GM12878 (cell line): Measurements from ENCODE around the gene RAB25. TPM values are rescaled to one million over a fixed set of nuclear protein-coding genes. Genes with fewer than 3 reads are reported as not detected.

ENCODE experiments used
- ATAC-seq: fragments of 200-7000 bp; cut with Tn5 transposase; 3 replicates; pipeline ENCODE4 v1.9.1; 2020; ENCODE audit warnings: mild to moderate bottlenecking, moderate library complexity
- BruUV-seq: library from RNA; stranded (reverse); fragments of 400-500 nt; replicated peaks from 2 replicates; lab custom pipeline; 2021; lab: Mats Ljungman, UMichigan
- CTCF ChIA-PET: fragments of 300-600 bp; sonication (Branson Sonifier 250); formaldehyde crosslinking; extraction: SDS; loops from one replicate; lab custom pipeline; 2021; ENCODE audit warnings: inconsistent platforms; lab: Yijun Ruan, JAX
- POLR2A ChIA-PET: fragments of 350-600 bp; formaldehyde crosslinking; extraction: SDS; loops from one replicate; lab custom pipeline; 2021; ENCODE audit warnings: inconsistent platforms; lab: Charles Lee
- RAD21 ChIA-PET: fragments of 300-600 bp; sonication (Branson Sonifier 250); formaldehyde crosslinking; loops from one replicate; lab custom pipeline; 2023; ENCODE audit warnings: antibody characterized with exemption; ENCODE audit not compliant: unreplicated experiment; lab: Charles Lee
- SMC1A ChIA-PET: fragments of 300-600 bp; sonication (Branson Sonifier 250); formaldehyde crosslinking; loops from one replicate; lab custom pipeline; 2023; ENCODE audit not compliant: unreplicated experiment, uncharacterized antibody; lab: Charles Lee
- DNase-seq: peaks from one replicate; pipeline ENCODE4 v3.0.0-alpha.2; 2011; ENCODE audit warnings: low read depth, low spot score
- FAIRE-seq: peaks from 3 replicates; lab custom pipeline; 2011; peaks lifted over from hg19 to GRCh38; lab: Jason Lieb, UNC
- H2AFZ ChIP-seq: 2 replicates; pipeline ENCODE4 v1.6.0; 2011; ENCODE audit warnings: low read depth, low read length, control low read depth; ENCODE audit not compliant: control insufficient read depth
- H3K27ac ChIP-seq: 2 replicates; pipeline ENCODE4 v1.5.1; 2011; ENCODE audit warnings: control low read depth; ENCODE audit not compliant: control insufficient read depth, insufficient read depth
- H3K27me3 ChIP-seq, 2 experiments: replicated peaks in 1 of 2; 2 replicates each; pipeline versions ENCODE4 v1.6.0 to v1.6.1; 2011; ENCODE audit warnings: low read length in 1 of 2; ENCODE audit not compliant: control insufficient read depth in 2 of 2, insufficient read depth in 2 of 2
- H3K36me3 ChIP-seq, 2 experiments: 2 replicates each; pipeline ENCODE4 v1.5.1; 2011; ENCODE audit warnings: low read length in 1 of 2; ENCODE audit not compliant: control insufficient read depth in 2 of 2, insufficient read depth in 2 of 2
- H3K4me1 ChIP-seq: 2 replicates; pipeline ENCODE4 v1.6.1; 2011; ENCODE audit warnings: mild to moderate bottlenecking, low read length, moderate library complexity, mixed read lengths; ENCODE audit not compliant: control insufficient read depth, insufficient read depth
- H3K4me2 ChIP-seq: 2 replicates; pipeline ENCODE4 v1.6.0; 2011; ENCODE audit warnings: control low read depth; ENCODE audit not compliant: control insufficient read depth, insufficient read depth
- H3K4me3 ChIP-seq: fragments of 200-600 bp; sonication (generic); 2 replicates; pipeline ENCODE4 v1.5.1; 2016
- H3K79me2 ChIP-seq: 2 replicates; pipeline ENCODE4 v1.6.0; 2011; ENCODE audit warnings: low read length; ENCODE audit not compliant: control insufficient read depth, insufficient read depth
- H3K9ac ChIP-seq: 2 replicates; pipeline ENCODE4 v1.8.0; 2011; ENCODE audit warnings: low read length, control low read depth, mixed read lengths; ENCODE audit not compliant: control insufficient read depth, insufficient read depth
- H3K9me3 ChIP-seq: replicated peaks from 3 replicates; pipeline ENCODE4 v1.5.1; 2011; ENCODE audit warnings: mild to moderate bottlenecking, low read length; ENCODE audit not compliant: control insufficient read depth, insufficient read depth
- H4K20me1 ChIP-seq: 2 replicates; pipeline ENCODE4 v1.6.0; 2011; ENCODE audit not compliant: control insufficient read depth, insufficient read depth
- ATF7 ChIP-seq: fragments of 450-650 bp; IDR thresholded peaks from 2 replicates; pipeline ENCODE4 v1.6.1; 2016; ENCODE audit warnings: low read depth, mild to moderate bottlenecking
- CBX3 ChIP-seq: fragments of 200-600 bp; sonication (generic); IDR thresholded peaks from 2 replicates; pipeline ENCODE4 v1.6.1; 2016; ENCODE audit warnings: low read depth, borderline replicate concordance
- CHD1 ChIP-seq: IDR thresholded peaks from 2 replicates; pipeline ENCODE4 v1.6.1; 2012; ENCODE audit warnings: low read depth, low read length, improper control_type of control experiment
- GABPA ChIP-seq: IDR thresholded peaks from 2 replicates; pipeline ENCODE4 v1.6.1; 2014; ENCODE audit warnings: antibody characterized with exemption, low read depth, mild to moderate bottlenecking, inconsistent platforms
- GATAD2B ChIP-seq: fragments of 450-650 bp; conservative IDR thresholded peaks from 2 replicates; pipeline ENCODE4 v1.6.1; 2017; ENCODE audit warnings: low read depth, mild to moderate bottlenecking, moderate library complexity
- MYB ChIP-seq: fragments of 150-350 bp; IDR thresholded peaks from 2 replicates; pipeline ENCODE4 v1.6.1; 2014; ENCODE audit warnings: mild to moderate bottlenecking, low read depth, low read length, borderline replicate concordance
- POLR2AphosphoS5 ChIP-seq: IDR thresholded peaks from 2 replicates; pipeline ENCODE4 v1.6.1; 2011; ENCODE audit warnings: mild to moderate bottlenecking, low read length, inconsistent platforms
- RELA ChIP-seq: fragments of 450-650 bp; IDR thresholded peaks from 2 replicates; pipeline ENCODE4 v1.8.0; 2014; ENCODE audit warnings: borderline replicate concordance; ENCODE audit not compliant: partially characterized antibody
- SMC3 ChIP-seq: IDR thresholded peaks from 2 replicates; pipeline ENCODE4 v1.6.1; 2011; ENCODE audit warnings: low read length, improper control_type of control experiment, borderline replicate concordance
- TARDBP ChIP-seq: IDR thresholded peaks from 2 replicates; pipeline ENCODE4 v1.6.1; 2016; ENCODE audit warnings: borderline replicate concordance
- TCF3 ChIP-seq: IDR thresholded peaks from 2 replicates; pipeline ENCODE4 v1.6.1; 2012; ENCODE audit warnings: low read depth, mild to moderate bottlenecking, low read length, borderline replicate concordance; ENCODE audit not compliant: insufficient read depth
- ZBED1 ChIP-seq: IDR thresholded peaks from 2 replicates; pipeline ENCODE4 v1.6.1; 2016; ENCODE audit warnings: borderline replicate concordance
- WGBS: methylation state at CpG from one replicate; pipeline ENCODE4 v1.1.6; 2016; ENCODE audit warnings: low lambda C conversion rate; ENCODE audit not compliant: insufficient replicate concordance, insufficient coverage; ENCODE audit errors: missing lambda C conversion rate; 5-methylcytosine and 5-hydroxymethylcytosine counted together
- in situ Hi-C: fragments of 300-500 bp; cut with MboI; formaldehyde crosslinking; loops from 9 replicates; pipeline ENCODE4 v1.14.3; 2018; ENCODE audit warnings: mixed read lengths
- intact Hi-C: fragments of 100-400 bp; cut with micrococcal nuclease; formaldehyde crosslinking; loops from one replicate; pipeline ENCODE4 v1.14.2; 2022; ENCODE audit not compliant: unreplicated experiment
- polyA plus RNA-seq, 11 experiments: library from polyadenylated mRNA; depleted of rRNA in 4 of 11; unstranded in 6 of 11; stranded (reverse) in 5 of 11; fragments of >200 nt; fragmentation: Nextera tagmentation in 4 of 11; fragmentation: Illumina TruSeq in 1 of 11; extraction: Ambion mirVana in 4 of 11; extraction: Trizol in 1 of 11; gene quantifications; 1 replicate in 1 of 11; 2 replicates in 10 of 11; pipeline versions ENCODE4 v1.2.1 to v1.2.3, GENCODE V29; 2011 to 2016; ENCODE audit warnings: inconsistent platforms in 2 of 11, missing spikeins in 2 of 11, low read depth in 1 of 11
- total RNA-seq, 4 experiments: library from RNA; depleted of rRNA in 3 of 4; stranded (reverse); fragments of >200 nt in 3 of 4; fragmentation: Illumina TruSeq in 1 of 4; extraction: Trizol in 1 of 4; gene quantifications; 2 replicates each; pipeline versions ENCODE4 v1.2.1 to v1.2.3, GENCODE V29; 2013 to 2021
- TF ChIP-seq, protein P1 (sequence below): fragments of 450-650 bp; IDR thresholded peaks from 2 replicates; pipeline ENCODE4 v1.6.1; 2017; ENCODE audit warnings: borderline replicate concordance
- TF ChIP-seq, protein P2 (sequence below): fragments of 150-350 bp; IDR thresholded peaks from 2 replicates; pipeline ENCODE4 v1.6.1; 2016; ENCODE audit warnings: low read depth, low read length
- TF ChIP-seq, protein P3 (sequence below): fragments of 450-650 bp; IDR thresholded peaks from 2 replicates; pipeline ENCODE4 v1.6.1; 2014; ENCODE audit warnings: mild to moderate bottlenecking
- TF ChIP-seq, protein P4 (sequence below): IDR thresholded peaks from 2 replicates; pipeline ENCODE4 v1.6.1; 2011; ENCODE audit warnings: low read depth, mild to moderate bottlenecking, low read length, moderate library complexity, borderline replicate concordance; ENCODE audit errors: extremely low read depth

Gene RAB25
- total and polyA plus RNA-seq, 10 of the 15 experiments (the other 5 are each of a cell fraction or from before 2014, with no cell fraction given) = 0.16 to 0.36 (median 0.22) TPM; not detected in 7

DNA sequence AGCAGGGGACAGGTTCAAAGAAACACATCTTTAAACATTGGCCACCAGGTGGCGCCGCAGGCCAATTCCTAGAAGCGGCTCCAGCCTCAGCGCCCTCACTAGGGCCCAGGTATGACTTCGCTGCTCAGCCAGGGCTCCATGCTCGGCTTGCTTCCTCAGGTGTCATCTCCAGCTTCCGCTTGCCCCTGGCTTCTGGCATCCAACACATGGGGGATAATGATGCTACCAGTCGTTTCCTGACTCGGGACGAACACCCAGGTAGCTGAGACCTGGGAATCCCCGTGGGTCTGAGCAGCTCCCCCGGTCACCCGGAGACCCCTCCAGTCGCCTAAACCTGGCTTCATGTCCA is 29.9 kb downstream of the RAB25 start:
- H3K36me3 ChIP-seq = no peaks in the 10 kb centered on the region
- no TSS peak for BruUV-seq
- no peaks in the 10 kb centered on the region for H3K9me3 ChIP-seq
- SMC1A ChIA-PET = interaction anchor here (1.0 to 23.8 kb wide), 3 partner anchors 24 to 58 kb away, joined by 3 to 874 read pairs (median 3); partner anchors contain the start of gene LMNA
- 38% methylated on average over 14 of the region's 14 CpGs for WGBS
- H3K9ac ChIP-seq = no peak overlapping the region
- H3K79me2 ChIP-seq = peaks cover 2% of the 10 kb centered on the region; the same call in 1 of the 2 replicates
- in situ Hi-C loops (loop anchor here (5.0 kb wide), 2 partner anchors 41 to 131 kb away; no protein-coding TSS in a partner anchor), intact Hi-C loops (loop anchor here (1.0 to 10.0 kb wide), 3 partner anchors 39 to 194 kb away; partner anchors contain the start of genes SMG5 and TMEM79)
- H2AFZ ChIP-seq = no peak overlapping the region
- peaks cover 5% of the 10 kb centered on the region for H3K4me1 ChIP-seq
- ATAC-seq (peak; percentile 99), FAIRE-seq (peak; percentile 80), DNase-seq (no peak)
- H3K27ac ChIP-seq = no peak overlapping the region
- RAD21 ChIA-PET = interaction anchor here (0.6 to 22.4 kb wide), 5 partner anchors 31 to 228 kb away, joined by 3 to 695 read pairs (median 11); partner anchors contain the start of gene LMNA
- no peak overlapping the region for H3K4me2 ChIP-seq
- no peaks in the 10 kb centered on the region for H3K27me3 ChIP-seq
- H4K20me1 ChIP-seq = no peaks in the 10 kb centered on the region
- POLR2A ChIA-PET = interaction anchor here (1.2 to 2.2 kb wide), 2 partner anchors 33 to 38 kb away, joined by 4 to 9 read pairs; no protein-coding TSS in a partner anchor
- CTCF ChIA-PET = interaction anchor here (0.7 to 21.5 kb wide), 19 partner anchors 9 to 295 kb away, joined by 3 to 1294 read pairs (median 4); partner anchors contain the start of genes LMNA and PMF1
- H3K4me3 ChIP-seq = no peak overlapping the region
- no peak for TF ChIP-seq GATAD2B
- TF ChIP-seq GABPA = no peak
- no peak for TF ChIP-seq CBX3
- TF ChIP-seq ZBED1 = no peak
- TF ChIP-seq CHD1 = no peak
- TF ChIP-seq, protein P1, sequence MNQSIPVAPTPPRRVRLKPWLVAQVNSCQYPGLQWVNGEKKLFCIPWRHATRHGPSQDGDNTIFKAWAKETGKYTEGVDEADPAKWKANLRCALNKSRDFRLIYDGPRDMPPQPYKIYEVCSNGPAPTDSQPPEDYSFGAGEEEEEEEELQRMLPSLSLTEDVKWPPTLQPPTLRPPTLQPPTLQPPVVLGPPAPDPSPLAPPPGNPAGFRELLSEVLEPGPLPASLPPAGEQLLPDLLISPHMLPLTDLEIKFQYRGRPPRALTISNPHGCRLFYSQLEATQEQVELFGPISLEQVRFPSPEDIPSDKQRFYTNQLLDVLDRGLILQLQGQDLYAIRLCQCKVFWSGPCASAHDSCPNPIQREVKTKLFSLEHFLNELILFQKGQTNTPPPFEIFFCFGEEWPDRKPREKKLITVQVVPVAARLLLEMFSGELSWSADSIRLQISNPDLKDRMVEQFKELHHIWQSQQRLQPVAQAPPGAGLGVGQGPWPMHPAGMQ = no peak
- peak; percentile 97 for TF ChIP-seq SMC3
- TF ChIP-seq, protein P2, sequence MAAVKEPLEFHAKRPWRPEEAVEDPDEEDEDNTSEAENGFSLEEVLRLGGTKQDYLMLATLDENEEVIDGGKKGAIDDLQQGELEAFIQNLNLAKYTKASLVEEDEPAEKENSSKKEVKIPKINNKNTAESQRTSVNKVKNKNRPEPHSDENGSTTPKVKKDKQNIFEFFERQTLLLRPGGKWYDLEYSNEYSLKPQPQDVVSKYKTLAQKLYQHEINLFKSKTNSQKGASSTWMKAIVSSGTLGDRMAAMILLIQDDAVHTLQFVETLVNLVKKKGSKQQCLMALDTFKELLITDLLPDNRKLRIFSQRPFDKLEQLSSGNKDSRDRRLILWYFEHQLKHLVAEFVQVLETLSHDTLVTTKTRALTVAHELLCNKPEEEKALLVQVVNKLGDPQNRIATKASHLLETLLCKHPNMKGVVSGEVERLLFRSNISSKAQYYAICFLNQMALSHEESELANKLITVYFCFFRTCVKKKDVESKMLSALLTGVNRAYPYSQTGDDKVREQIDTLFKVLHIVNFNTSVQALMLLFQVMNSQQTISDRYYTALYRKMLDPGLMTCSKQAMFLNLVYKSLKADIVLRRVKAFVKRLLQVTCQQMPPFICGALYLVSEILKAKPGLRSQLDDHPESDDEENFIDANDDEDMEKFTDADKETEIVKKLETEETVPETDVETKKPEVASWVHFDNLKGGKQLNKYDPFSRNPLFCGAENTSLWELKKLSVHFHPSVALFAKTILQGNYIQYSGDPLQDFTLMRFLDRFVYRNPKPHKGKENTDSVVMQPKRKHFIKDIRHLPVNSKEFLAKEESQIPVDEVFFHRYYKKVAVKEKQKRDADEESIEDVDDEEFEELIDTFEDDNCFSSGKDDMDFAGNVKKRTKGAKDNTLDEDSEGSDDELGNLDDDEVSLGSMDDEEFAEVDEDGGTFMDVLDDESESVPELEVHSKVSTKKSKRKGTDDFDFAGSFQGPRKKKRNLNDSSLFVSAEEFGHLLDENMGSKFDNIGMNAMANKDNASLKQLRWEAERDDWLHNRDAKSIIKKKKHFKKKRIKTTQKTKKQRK = no peak
- TF ChIP-seq, protein P3, sequence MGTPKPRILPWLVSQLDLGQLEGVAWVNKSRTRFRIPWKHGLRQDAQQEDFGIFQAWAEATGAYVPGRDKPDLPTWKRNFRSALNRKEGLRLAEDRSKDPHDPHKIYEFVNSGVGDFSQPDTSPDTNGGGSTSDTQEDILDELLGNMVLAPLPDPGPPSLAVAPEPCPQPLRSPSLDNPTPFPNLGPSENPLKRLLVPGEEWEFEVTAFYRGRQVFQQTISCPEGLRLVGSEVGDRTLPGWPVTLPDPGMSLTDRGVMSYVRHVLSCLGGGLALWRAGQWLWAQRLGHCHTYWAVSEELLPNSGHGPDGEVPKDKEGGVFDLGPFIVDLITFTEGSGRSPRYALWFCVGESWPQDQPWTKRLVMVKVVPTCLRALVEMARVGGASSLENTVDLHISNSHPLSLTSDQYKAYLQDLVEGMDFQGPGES = no peak
- TF ChIP-seq TARDBP = no peak
- TF ChIP-seq POLR2AphosphoS5 = no peak
- peak; percentile 18; the same call in 1 of the 2 replicates for TF ChIP-seq ATF7
- TF ChIP-seq, protein P4, sequence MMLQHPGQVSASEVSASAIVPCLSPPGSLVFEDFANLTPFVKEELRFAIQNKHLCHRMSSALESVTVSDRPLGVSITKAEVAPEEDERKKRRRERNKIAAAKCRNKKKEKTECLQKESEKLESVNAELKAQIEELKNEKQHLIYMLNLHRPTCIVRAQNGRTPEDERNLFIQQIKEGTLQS = no peak
- TF ChIP-seq MYB = no peak
- TF ChIP-seq TCF3 = no peak
- TF ChIP-seq RELA = no peak
